ENCODE data around the gene MYL6.

The MYL6 gene

DNA sequence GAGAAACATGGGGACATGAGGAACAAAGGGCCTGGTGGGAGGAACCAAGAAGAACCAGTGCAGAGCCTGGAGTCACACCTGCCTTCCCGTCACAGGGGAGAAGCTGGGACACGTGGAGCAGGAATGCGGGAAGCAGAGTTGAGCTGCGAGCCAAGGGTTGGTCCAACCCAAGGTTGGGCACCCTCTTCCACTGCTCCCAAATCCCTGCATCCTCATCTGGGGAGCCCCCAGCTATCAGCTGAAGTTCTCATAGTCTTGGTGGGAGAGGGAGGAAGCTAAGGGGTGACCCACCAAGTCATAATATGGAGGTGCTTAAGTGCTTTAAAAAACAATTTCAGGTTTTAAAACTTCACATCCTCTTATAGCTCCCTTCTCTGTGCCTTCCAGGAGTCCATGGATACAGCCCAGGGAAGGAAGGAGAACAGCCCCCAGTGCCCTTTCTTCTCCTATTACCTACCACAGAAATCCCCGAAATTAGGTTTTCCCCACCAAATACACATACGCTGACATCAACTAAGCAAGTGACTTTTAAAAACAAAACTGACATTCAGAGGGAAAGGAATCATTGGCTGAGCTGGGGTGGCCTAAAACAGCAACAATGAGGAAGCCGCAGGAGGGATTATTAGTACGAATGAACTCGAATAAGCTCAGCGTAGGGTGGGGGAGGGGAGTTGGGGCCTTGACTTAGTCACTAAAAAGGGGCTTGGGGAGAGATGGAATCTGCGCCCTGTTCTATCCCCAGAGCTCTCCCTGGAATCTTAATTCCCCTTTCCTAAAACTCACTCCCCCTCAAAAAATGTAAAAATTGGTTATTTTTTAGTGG is 4.5 kb downstream of the MYL6 start:
- peak overlapping the region in 1 of 11 experiments; percentile 97; a peak in 1 of 22 replicates for H3K4me2 ChIP-seq
- H3K9me3 ChIP-seq (replicated peaks in 1 of 11), result no peaks in the 10 kb centered on the region
- H3K9ac ChIP-seq, result peak overlapping the region in 5 of 11 experiments; percentile 1 to 93 (median 39); a peak in 8 of 22 replicates
- no peaks in the 10 kb centered on the region for H3K27me3 ChIP-seq
- H4K20me1 ChIP-seq, result peaks cover 48 to 86% (median 64%) of the 10 kb centered on the region in 11 experiments
- peaks cover 83 to 87% (median 85%) of the 10 kb centered on the region in 11 experiments for H3K36me3 ChIP-seq
- peaks cover 21 to 32% (median 26%) of the 10 kb centered on the region in 10 experiments for H3K4me1 ChIP-seq
- TF ChIP-seq Cebpa-rat (IDR thresholded peaks at IDR 0.05), result no peak
- no peak overlapping the region for H3K4me3 ChIP-seq
- no peak overlapping the region for H3K27ac ChIP-seq

DNA sequence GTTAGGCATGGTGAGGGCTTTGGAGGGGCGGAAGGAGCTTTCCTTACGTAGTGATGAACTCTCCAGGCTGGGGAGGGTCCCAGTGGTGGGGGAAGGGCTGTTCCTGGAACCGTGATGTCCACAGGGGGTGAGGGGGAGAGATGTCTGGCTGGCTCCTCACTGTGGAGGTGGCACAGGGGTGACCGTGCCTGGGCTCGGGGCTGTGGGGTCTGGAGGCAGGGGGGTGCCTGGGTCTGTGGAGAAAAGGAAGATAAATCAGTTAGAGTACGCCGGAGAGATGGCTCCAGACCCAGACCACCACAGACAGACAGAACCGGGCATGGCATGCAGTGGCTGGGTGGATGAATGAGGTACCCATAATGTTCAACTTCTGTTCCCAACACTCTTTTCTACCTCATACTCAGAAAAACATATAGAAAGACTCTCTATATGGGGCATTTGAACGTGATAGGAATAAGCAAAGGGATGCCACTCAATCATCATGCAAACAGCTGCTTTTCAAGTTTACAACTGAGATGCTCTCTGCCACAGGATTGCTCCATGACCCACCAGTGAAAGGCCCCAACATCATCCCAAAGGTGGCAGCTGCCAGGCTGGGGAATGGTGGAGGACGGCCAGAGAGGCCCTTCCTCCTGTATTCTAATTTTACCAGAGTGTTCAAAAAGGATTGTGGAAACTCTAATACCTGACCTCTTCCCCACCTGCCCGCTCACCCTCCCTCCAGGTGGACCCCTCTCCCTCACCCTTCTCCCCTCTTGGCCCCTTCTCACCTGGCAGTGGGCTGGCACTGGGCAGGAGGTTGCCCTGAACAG is 5.6 kb downstream of the MYL6 start:
- H3K4me2 ChIP-seq, result no peak overlapping the region
- TF ChIP-seq Cebpa-rat (IDR thresholded peaks at IDR 0.05), result no peak
- H3K36me3 ChIP-seq, result peaks cover 93 to 98% (median 96%) of the 10 kb centered on the region in 11 experiments
- H3K4me1 ChIP-seq, result peaks cover 21 to 32% (median 26%) of the 10 kb centered on the region in 10 experiments
- H3K27me3 ChIP-seq, result no peaks in the 10 kb centered on the region
- peak overlapping the region in 1 of 11 experiments; percentile 18; a peak in 1 of 22 replicates for H3K9ac ChIP-seq
- no peak overlapping the region for H3K27ac ChIP-seq
- no peak overlapping the region for H3K4me3 ChIP-seq
- H4K20me1 ChIP-seq, result peaks cover 46 to 90% (median 64%) of the 10 kb centered on the region in 11 experiments
- no peaks in the 10 kb centered on the region for H3K9me3 ChIP-seq (replicated peaks in 1 of 11)

DNA sequence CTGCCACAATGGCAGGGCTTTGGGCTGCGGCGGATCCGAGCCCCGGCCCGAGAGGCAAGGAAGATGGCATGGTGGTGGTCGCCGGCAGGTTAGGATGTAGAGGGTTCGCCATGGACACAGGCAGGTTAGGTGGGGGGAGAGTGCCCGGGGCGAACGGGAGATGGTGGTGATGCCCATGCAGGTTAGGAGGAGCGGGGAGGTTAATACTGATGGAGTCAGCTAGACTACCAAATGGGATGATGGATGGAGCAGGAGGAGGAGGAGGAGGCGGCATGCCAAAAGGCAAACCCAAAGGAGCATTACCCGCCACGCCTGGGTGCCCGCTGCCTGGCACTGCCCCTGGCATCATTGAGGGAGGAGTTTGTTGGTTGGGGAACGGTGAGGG is 6.2 kb downstream of the MYL6 start:
- H3K9ac ChIP-seq, result no peak overlapping the region
- no peaks in the 10 kb centered on the region for H3K9me3 ChIP-seq (replicated peaks in 1 of 11)
- no peak overlapping the region for H3K4me3 ChIP-seq
- TF ChIP-seq Cebpa-rat (IDR thresholded peaks at IDR 0.05), result no peak
- peaks cover 20 to 35% (median 24%) of the 10 kb centered on the region in 10 experiments for H3K4me1 ChIP-seq
- H3K4me2 ChIP-seq, result no peak overlapping the region
- peaks cover 99 to 100% (median 100%) of the 10 kb centered on the region in 11 experiments for H3K36me3 ChIP-seq
- peaks cover 41 to 86% (median 59%) of the 10 kb centered on the region in 11 experiments for H4K20me1 ChIP-seq
- H3K27ac ChIP-seq, result no peak overlapping the region
- H3K27me3 ChIP-seq, result no peaks in the 10 kb centered on the region

DNA sequence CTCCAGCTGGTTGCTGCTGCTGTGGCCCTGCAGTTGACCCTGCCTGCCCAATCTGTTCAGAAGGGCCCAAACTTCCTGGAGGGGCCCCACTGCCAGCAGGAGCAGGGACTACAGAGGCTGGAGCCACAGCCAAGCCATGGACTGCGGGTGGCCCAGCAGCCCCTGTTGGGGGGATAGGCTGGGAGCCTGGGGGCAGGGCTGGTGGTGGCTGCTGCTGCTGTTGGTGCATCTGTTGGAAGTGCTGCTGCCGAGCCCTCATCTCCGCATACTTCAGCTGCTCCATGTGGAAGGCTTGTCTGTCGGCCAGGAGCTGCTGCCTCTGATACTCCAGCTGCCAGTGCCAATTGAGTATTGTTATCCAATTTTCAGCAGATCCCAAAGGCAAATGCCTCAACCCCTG is 7.2 kb downstream of the MYL6 start:
- H3K4me3 ChIP-seq, result no peak overlapping the region
- no peaks in the 10 kb centered on the region for H3K27me3 ChIP-seq
- H3K9ac ChIP-seq, result no peak overlapping the region
- no peak overlapping the region for H3K27ac ChIP-seq
- H3K4me1 ChIP-seq, result peaks cover 10 to 33% (median 15%) of the 10 kb centered on the region in 10 experiments
- no peak overlapping the region for H3K4me2 ChIP-seq
- peaks cover 99 to 100% (median 100%) of the 10 kb centered on the region in 11 experiments for H3K36me3 ChIP-seq
- peaks cover 30 to 85% (median 49%) of the 10 kb centered on the region in 11 experiments for H4K20me1 ChIP-seq
- no peak for TF ChIP-seq Cebpa-rat (IDR thresholded peaks at IDR 0.05)
- H3K9me3 ChIP-seq (replicated peaks in 1 of 11), result no peaks in the 10 kb centered on the region

- Histone ChIP-seq H3K27me3 (no peaks in the 10 kb centered on the region), H3K36me3 (peaks cover 99 to 100% (median 100%) of the 10 kb centered on the region in 11 experiments)
- TF ChIP-seq Cebpa-rat (IDR thresholded peaks at IDR 0.05), result no peak
Measured at GRCh38 chr12:56169229-56169759, 11.1 kb downstream of the MYL6 start.

DNA sequence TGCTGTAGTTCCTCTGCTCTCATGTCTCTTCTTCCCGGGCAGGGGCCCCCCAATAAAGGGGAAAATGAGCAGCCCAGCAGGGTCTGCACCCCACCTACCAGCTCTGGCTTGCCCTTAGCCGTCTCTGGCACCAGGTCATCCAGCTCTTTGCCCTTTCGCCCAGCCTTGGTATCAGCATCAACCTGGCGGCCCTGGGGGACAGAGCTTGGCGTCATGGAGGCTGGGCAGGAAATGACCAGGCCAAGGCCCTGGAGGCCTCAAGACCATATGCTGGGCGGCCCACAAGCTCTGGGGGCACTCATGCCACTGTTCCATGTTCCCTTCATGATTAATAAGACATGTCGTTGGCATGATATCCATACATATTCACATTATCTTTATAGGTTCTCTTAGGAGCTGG is 14.7 kb downstream of the MYL6 start:
- H3K9ac ChIP-seq, result no peak overlapping the region
- H3K27me3 ChIP-seq, result no peaks in the 10 kb centered on the region
- H4K20me1 ChIP-seq, result peaks cover 0 to 15% (median 0%) of the 10 kb centered on the region in 11 experiments; a peak in 5 of 22 replicates
- no peak for TF ChIP-seq Cebpa-rat (IDR thresholded peaks at IDR 0.05)
- peaks cover 98 to 100% (median 100%) of the 10 kb centered on the region in 11 experiments for H3K36me3 ChIP-seq
- no peak overlapping the region for H3K27ac ChIP-seq
- H3K4me2 ChIP-seq, result no peak overlapping the region
- H3K9me3 ChIP-seq (replicated peaks in 1 of 11), result no peaks in the 10 kb centered on the region
- no peak overlapping the region for H3K4me3 ChIP-seq
- peaks cover 0 to 10% (median 0%) of the 10 kb centered on the region in 10 experiments; a peak in 4 of 20 replicates for H3K4me1 ChIP-seq

More at GRCh38 chr12:56169229-56169759, 11.1 kb downstream of the MYL6 start:
- H3K4me3 ChIP-seq, result no peak overlapping the region
- no peak overlapping the region; a peak in 1 of 22 replicates for H3K27ac ChIP-seq
- H4K20me1 ChIP-seq, result peaks cover 5 to 45% (median 16%) of the 10 kb centered on the region in 11 experiments; a peak in 15 of 22 replicates
- H3K9me3 ChIP-seq (replicated peaks in 1 of 11), result no peaks in the 10 kb centered on the region
- H3K4me2 ChIP-seq, result 0 out of 22 replicates have a peak overlapping the region, but pooled peaks of 1 of the 11 experiments have one; percentile 0
- peak overlapping the region in 1 of 11 experiments; percentile 13; a peak in 2 of 22 replicates for H3K9ac ChIP-seq
- peaks cover 0 to 10% (median 0%) of the 10 kb centered on the region in 10 experiments; a peak in 4 of 20 replicates for H3K4me1 ChIP-seq

DNA sequence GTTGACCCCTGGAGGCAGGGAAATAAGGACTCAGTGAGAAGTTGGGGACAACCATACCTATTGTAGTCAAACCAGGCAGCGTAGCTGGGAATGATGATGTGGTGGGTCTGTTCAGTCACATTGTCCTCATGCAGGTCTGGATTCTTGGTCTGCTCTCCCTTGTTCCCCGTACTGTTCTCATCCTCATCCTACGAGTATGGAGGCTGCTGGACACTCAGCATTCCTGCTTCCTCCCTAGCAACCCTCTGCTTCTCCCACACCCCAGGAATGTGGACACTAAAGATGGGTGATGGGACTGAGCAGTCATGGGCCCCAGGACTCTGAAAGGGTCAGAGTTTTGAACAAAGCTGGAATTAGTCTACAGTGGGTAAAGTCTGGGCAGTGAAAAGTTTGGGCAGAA is 20.2 kb downstream of the MYL6 start:
- H3K27ac ChIP-seq, result no peak overlapping the region
- no peaks in the 10 kb centered on the region for H3K4me1 ChIP-seq
- no peaks in the 10 kb centered on the region for H3K27me3 ChIP-seq
- H4K20me1 ChIP-seq, result peaks cover 0 to 3% (median 0%) of the 10 kb centered on the region in 11 experiments; a peak in 1 of 22 replicates
- peaks cover 98 to 100% (median 100%) of the 10 kb centered on the region in 11 experiments for H3K36me3 ChIP-seq
- no peak overlapping the region for H3K4me2 ChIP-seq
- H3K4me3 ChIP-seq, result no peak overlapping the region
- TF ChIP-seq Cebpa-rat (IDR thresholded peaks at IDR 0.05), result no peak
- H3K9me3 ChIP-seq (replicated peaks in 1 of 11), result no peaks in the 10 kb centered on the region
- H3K9ac ChIP-seq, result peak overlapping the region in 1 of 11 experiments; percentile 4; a peak in 1 of 22 replicates

DNA sequence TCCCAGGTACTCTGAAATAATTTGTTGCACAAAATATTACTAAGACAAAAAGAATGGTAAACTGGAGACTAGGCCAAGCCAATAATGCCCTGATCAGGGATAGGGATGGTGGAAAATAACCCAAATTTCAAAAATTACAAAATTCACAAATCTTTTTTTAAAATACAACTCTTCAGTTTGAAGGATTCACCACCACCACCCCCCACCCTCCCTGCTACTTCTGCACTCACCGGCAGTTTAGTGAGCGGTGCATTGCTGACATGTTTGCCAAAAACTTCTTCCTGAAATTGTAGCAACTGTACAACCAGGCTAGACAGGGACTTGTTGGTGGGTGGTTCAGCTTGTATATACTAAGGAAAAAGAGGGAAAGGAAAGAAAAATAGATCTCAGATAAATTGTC is 28.8 kb downstream of the MYL6 start:
- H3K27ac ChIP-seq, result peak overlapping the region in 1 of 11 experiments; percentile 19; a peak in 3 of 22 replicates

More for the DNA sequence above, 28.8 kb downstream of the MYL6 start:
- peak overlapping the region in 8 of 10 experiments; percentile 88 to 95 (median 94); a peak in 9 of 20 replicates for H3K4me3 ChIP-seq
- peak overlapping the region in 10 of 11 experiments; percentile 85 to 95 (median 92); a peak in 12 of 22 replicates for H3K9ac ChIP-seq
- no peaks in the 10 kb centered on the region for H3K9me3 ChIP-seq (replicated peaks in 1 of 11)
- H3K27me3 ChIP-seq, result no peaks in the 10 kb centered on the region
- peaks cover 24 to 34% (median 27%) of the 10 kb centered on the region in 10 experiments for H3K4me1 ChIP-seq
- peaks cover 7 to 40% (median 15%) of the 10 kb centered on the region in 11 experiments; a peak in 15 of 22 replicates for H4K20me1 ChIP-seq
- TF ChIP-seq Cebpa-rat (IDR thresholded peaks at IDR 0.05), result no peak
- H3K36me3 ChIP-seq, result peaks cover 48 to 57% (median 54%) of the 10 kb centered on the region in 11 experiments
- peak overlapping the region; percentile 87 to 98 (median 93) for H3K4me2 ChIP-seq

Measured in BLaER1 treated with 17β-estradiol and CSF1 and Interleukin-3, amounts not matched to agents 10 nM and 100 nM (cell line).